ENCODE measurements around the gene OR2F2.
A peak's percentile ranks its signal among the peaks of the same experiment; 100 is the strongest.

Gene OR2F2

DNA sequence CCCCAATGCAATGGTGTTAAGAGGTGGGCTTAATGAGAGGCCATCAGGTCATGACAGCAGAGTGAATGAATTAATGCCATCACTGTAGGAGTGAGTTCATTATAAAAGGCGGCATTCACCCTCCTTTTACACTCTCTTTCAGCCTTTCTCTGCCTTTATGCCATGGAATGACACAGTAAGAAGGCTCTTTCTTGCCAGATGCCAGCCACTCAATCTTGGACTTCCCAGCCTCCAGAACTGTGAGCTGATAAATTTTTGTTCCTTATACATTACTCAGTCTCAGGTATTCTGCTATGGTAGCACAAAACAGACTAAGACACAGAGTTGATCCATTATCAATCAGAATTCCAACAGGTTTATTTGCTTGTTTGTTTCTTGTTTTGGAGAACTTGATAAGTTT, 36.2 kb upstream of the OR2F2 start:
- Histone ChIP-seq H3K9me3 (ENCODE audit: low read depth, low read length) (no peaks in the 10 kb centered on the region), H3K9ac (ENCODE audit: insufficient read length) (no peak overlapping the region), H3K27ac (no peak overlapping the region), H3K36me3 (ENCODE audit: insufficient read depth, low read length) (peaks cover 20% of the 10 kb centered on the region), H3K4me3 (no peak overlapping the region)
- TF ChIP-seq POLR2AphosphoS5 (IDR thresholded peaks at IDR 0.05; ENCODE audit: borderline replicate concordance, low read depth, low read length) (no peak), FOXP2 (optimal IDR thresholded peaks at IDR 0.05; ENCODE audit: control extremely low read depth, extremely low read length, insufficient read depth) (no peak), EZH2 (IDR thresholded peaks at IDR 0.05) (no peak)
- no peak for DNase-seq (ENCODE audit: low read depth, low spot score)

DNA sequence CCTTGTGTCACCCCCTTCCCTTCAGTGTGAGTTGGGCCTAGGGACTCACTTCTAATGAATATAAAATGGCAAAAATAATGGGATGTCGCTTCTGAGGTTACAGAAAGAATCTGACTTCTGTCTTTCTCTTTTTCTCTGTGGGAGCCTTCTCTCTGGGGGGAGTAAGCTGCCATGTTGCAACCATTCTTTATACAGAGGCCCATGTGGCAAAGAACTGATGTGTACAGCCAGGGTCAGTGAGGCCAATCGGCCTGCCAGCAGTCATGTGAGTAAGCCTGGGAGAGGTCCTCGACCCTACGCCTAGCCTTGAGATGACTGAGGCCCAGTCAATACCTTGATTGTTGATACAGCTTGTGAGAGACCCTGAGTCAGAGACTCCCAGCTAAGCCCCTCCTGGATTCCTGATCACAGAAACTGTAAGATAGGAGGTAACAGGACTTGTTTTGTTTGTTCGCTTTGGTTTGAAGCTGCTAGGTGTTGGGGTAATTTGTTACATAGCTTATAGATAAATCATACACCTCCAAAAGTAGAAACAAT, 34.7 kb upstream of the OR2F2 start:
- H3K4me3 ChIP-seq = peak overlapping the region; percentile 88
- H3K27ac ChIP-seq = no peak overlapping the region
- peaks cover 13% of the 10 kb centered on the region for H3K36me3 ChIP-seq (ENCODE audit: insufficient read depth, low read length)
- DNase-seq (ENCODE audit: low read depth, low spot score) = no peak
- H3K9me3 ChIP-seq (ENCODE audit: low read depth, low read length) = no peaks in the 10 kb centered on the region
- H3K9ac ChIP-seq (ENCODE audit: insufficient read length) = peak overlapping the region; percentile 83
- TF ChIP-seq POLR2AphosphoS5 (IDR thresholded peaks at IDR 0.05; ENCODE audit: borderline replicate concordance, low read depth, low read length) = no peak
- no peak for TF ChIP-seq EZH2 (IDR thresholded peaks at IDR 0.05)
- no peak for TF ChIP-seq FOXP2 (optimal IDR thresholded peaks at IDR 0.05; ENCODE audit: control extremely low read depth, extremely low read length, insufficient read depth)

DNA sequence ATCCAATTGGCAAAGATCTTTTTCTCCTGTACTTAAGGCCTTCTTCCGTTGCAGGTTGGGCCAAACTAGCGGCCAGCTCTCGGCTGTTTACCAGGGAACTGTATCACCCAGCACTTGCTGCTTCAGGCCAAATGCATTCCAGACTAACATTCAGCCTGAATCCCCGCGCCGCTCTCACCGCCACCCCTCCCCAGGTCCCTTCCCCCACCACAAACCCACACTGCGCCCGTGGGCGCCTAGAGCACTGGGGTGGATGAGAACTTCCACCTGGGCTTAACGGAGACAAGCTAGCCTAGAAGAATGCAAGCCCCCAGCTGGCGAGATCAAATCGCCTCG, 33.7 kb upstream of the OR2F2 start:
- peaks cover 9% of the 10 kb centered on the region for H3K36me3 ChIP-seq (ENCODE audit: insufficient read depth, low read length)
- H3K9ac ChIP-seq (ENCODE audit: insufficient read length) = peak overlapping the region; percentile 83
- H3K27ac ChIP-seq = no peak overlapping the region; the same call in 1 of the 2 replicates
- no peak for DNase-seq (ENCODE audit: low read depth, low spot score)
- peak overlapping the region; percentile 88 for H3K4me3 ChIP-seq
- no peaks in the 10 kb centered on the region for H3K9me3 ChIP-seq (ENCODE audit: low read depth, low read length)
- TF ChIP-seq POLR2AphosphoS5 (IDR thresholded peaks at IDR 0.05; ENCODE audit: borderline replicate concordance, low read depth, low read length) = no peak
- TF ChIP-seq FOXP2 (optimal IDR thresholded peaks at IDR 0.05; ENCODE audit: control extremely low read depth, extremely low read length, insufficient read depth) = no peak
- TF ChIP-seq EZH2 (IDR thresholded peaks at IDR 0.05) = no peak

DNA sequence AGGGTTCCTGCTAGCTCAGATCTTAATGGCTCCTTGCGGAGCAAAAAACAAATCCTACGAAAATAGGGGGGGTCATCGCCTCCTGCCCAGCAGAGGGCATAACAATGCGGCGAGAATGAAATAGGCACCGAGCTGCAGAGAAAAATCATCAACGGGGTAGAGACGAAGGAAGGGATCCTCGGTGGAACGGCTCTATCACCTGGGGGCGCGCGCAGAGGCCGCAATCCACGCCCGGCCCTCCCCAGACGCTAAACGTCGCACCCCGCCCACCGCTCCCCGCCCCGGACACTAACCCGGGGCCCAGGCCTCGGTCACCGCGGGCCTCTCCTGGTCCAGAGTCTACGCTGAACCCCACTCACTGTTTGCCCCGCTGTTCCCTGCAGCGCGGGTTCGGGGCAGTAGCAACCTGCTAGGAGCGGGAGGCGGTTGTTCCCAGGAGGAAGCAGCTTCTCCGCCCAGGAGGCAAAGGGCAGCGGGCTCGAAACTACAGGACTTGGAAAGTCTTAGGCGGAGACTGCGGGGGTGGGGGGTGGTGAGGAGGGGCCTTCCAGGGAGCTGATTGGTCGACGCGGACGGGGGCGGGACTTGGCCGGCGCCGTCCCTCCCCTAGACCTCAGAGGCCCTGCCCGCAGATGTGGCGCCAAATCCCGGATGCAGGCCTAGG, 33.2 kb upstream of the OR2F2 start, which contains the start of gene TCAF1:
TSS of gene TCAF1 (minus strand) at position 509 of the 664 bp plus-strand sequence. CDS start 25,568 bp downstream, outside the sequence.
- Histone ChIP-seq H3K9ac (ENCODE audit: insufficient read length) (peak within 1 kb of the TSS; percentile 83), H3K36me3 (ENCODE audit: insufficient read depth, low read length) (peaks cover 9% of the 10 kb centered on the region), H3K4me3 (peak within 1 kb of the TSS; percentile 88), H3K27ac (peak within 1 kb of the TSS; percentile 69; the same call in 1 of the 2 replicates), H3K9me3 (ENCODE audit: low read depth, low read length) (no peaks in the 10 kb centered on the region)
- TF ChIP-seq FOXP2 (optimal IDR thresholded peaks at IDR 0.05; ENCODE audit: control extremely low read depth, extremely low read length, insufficient read depth) = no peak
- TF ChIP-seq POLR2AphosphoS5 (IDR thresholded peaks at IDR 0.05; ENCODE audit: borderline replicate concordance, low read depth, low read length) = peak; percentile 95
- TF ChIP-seq EZH2 (IDR thresholded peaks at IDR 0.05) = no peak
- peak; percentile 51 for DNase-seq (ENCODE audit: low read depth, low spot score)

DNA sequence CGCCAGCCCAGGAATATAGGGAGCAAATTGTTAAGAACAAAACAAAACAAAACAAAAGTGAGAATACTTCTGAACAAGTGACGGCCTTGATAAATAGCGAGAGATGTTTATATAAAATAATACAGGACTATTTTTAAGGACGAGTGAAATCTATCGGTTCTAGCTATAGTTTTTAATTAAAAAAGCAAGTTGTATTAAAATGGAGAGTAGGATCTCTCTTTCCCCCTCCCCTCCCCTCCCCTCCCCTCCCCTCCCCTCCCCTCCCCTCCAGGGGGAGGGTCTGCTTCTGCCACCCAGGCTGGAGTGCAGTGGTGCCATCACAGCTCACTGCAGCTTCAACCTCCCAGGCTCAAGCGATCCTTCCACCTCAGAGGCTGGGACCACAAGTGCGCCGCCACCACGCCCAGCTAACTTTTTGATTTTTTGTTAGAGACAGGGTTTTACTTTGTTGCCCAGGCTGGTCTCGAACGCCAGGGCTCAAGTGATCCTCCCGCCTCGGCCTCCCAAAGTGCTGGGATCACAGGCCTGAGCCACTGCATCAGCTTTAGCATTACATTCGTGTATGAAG, 32.6 kb upstream of the OR2F2 start:
- no peak for DNase-seq (ENCODE audit: low read depth, low spot score)
- peaks cover 9% of the 10 kb centered on the region for H3K36me3 ChIP-seq (ENCODE audit: insufficient read depth, low read length)
- H3K9me3 ChIP-seq (ENCODE audit: low read depth, low read length) = no peaks in the 10 kb centered on the region
- TF ChIP-seq POLR2AphosphoS5 (IDR thresholded peaks at IDR 0.05; ENCODE audit: borderline replicate concordance, low read depth, low read length) (no peak), EZH2 (IDR thresholded peaks at IDR 0.05) (no peak), FOXP2 (optimal IDR thresholded peaks at IDR 0.05; ENCODE audit: control extremely low read depth, extremely low read length, insufficient read depth) (no peak)
- peak overlapping the region; percentile 69; the same call in 1 of the 2 replicates for H3K27ac ChIP-seq
- H3K4me3 ChIP-seq = peak overlapping the region; percentile 88
- peak overlapping the region; percentile 83 for H3K9ac ChIP-seq (ENCODE audit: insufficient read length)

DNA sequence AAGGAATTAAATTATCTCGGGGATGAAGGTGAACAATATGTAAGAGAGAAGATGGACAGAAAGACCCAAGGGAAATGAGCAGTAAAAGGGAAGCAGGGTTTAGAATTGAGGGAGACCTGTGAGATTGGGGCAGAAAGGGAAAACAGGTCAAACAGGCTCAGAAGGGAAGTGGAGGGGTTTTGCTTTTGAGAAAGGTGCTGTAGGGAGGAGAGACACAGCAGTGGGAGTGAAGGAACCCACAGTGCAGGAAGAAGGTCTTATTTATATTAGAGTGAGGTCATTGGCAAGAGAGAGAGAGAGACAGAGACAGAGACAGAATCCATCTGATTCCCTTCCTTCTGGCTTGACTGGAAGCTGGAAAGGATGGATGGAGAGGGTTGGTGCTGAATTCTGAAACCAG, 29.5 kb upstream of the OR2F2 start:
- no peak overlapping the region for H3K9ac ChIP-seq (ENCODE audit: insufficient read length)
- H3K4me3 ChIP-seq = no peak overlapping the region
- DNase-seq (ENCODE audit: low read depth, low spot score) = no peak
- H3K36me3 ChIP-seq (ENCODE audit: insufficient read depth, low read length) = no peaks in the 10 kb centered on the region
- no peaks in the 10 kb centered on the region for H3K9me3 ChIP-seq (ENCODE audit: low read depth, low read length)
- TF ChIP-seq EZH2 (IDR thresholded peaks at IDR 0.05) (no peak), POLR2AphosphoS5 (IDR thresholded peaks at IDR 0.05; ENCODE audit: borderline replicate concordance, low read depth, low read length) (no peak), FOXP2 (optimal IDR thresholded peaks at IDR 0.05; ENCODE audit: control extremely low read depth, extremely low read length, insufficient read depth) (no peak)
- H3K27ac ChIP-seq = no peak overlapping the region

DNA sequence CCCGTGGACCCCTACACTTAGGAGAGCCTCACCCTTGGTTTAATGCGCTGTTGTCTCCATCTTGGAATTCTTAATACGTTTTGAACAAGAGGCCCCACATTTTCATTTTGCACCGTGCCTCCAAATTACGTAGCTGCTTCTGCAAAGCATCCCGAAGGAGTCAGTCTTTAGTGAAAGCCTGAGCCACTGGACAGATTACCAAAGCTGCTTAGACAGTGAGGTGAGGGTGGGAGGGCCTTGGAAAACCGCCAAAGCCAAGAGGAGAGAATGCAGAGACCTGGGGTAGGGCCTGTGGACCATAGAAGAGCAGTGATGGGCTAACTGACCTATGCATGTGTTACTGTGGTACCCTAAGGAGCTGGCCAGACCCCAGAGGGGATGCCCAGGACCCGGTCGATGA, 28.9 kb upstream of the OR2F2 start:
- DNase-seq (ENCODE audit: low read depth, low spot score) = no peak
- no peak overlapping the region for H3K27ac ChIP-seq
- no peak for TF ChIP-seq FOXP2 (optimal IDR thresholded peaks at IDR 0.05; ENCODE audit: control extremely low read depth, extremely low read length, insufficient read depth)
- no peak for TF ChIP-seq POLR2AphosphoS5 (IDR thresholded peaks at IDR 0.05; ENCODE audit: borderline replicate concordance, low read depth, low read length)
- TF ChIP-seq EZH2 (IDR thresholded peaks at IDR 0.05) = no peak
- no peaks in the 10 kb centered on the region for H3K36me3 ChIP-seq (ENCODE audit: insufficient read depth, low read length)
- H3K9ac ChIP-seq (ENCODE audit: insufficient read length) = no peak overlapping the region
- H3K4me3 ChIP-seq = no peak overlapping the region
- H3K9me3 ChIP-seq (ENCODE audit: low read depth, low read length) = no peaks in the 10 kb centered on the region

DNA sequence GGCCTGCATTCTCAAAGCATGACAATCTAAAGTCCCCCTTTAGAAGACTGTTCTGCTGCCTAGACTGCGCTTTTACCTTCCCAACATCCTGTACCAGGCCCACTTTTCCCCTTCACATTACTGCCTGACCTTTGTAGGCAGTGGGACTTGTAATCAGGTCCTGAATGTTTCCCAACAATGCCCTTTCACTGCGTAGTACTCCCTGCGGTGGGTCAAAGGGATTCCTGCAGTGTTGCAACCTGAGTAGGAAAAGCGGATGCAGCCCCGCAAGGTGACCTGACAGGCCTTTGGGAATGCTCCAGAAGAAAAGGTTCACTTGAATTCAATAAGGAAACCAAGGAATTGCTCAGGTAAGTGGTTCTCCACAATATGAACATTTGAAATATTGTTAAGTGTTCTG, 28.1 kb upstream of the OR2F2 start:
- Histone ChIP-seq H3K9me3 (ENCODE audit: low read depth, low read length) (no peaks in the 10 kb centered on the region), H3K36me3 (ENCODE audit: insufficient read depth, low read length) (no peaks in the 10 kb centered on the region), H3K27ac (no peak overlapping the region), H3K4me3 (no peak overlapping the region), H3K9ac (ENCODE audit: insufficient read length) (no peak overlapping the region)
- DNase-seq (ENCODE audit: low read depth, low spot score) = no peak
- TF ChIP-seq EZH2 (IDR thresholded peaks at IDR 0.05) (no peak), FOXP2 (optimal IDR thresholded peaks at IDR 0.05; ENCODE audit: control extremely low read depth, extremely low read length, insufficient read depth) (no peak), POLR2AphosphoS5 (IDR thresholded peaks at IDR 0.05; ENCODE audit: borderline replicate concordance, low read depth, low read length) (no peak)
